Breast epithelium (tissue), 4 donors: ENCODE data around the gene HNF4A. TPM values are rescaled to one million over a fixed set of nuclear protein-coding genes. Genes with fewer than 3 reads are reported as not detected.

Experiments
- DNase-seq, 2 donors: peaks; one replicate each; pipeline ENCODE4 v3.0.0-alpha.2; 2019; ENCODE audit warnings: low spot score in 2 of 2
- H3K27ac ChIP-seq, 2 donors: fragments of 200-600 bp; sonication (generic) in 1 of 2; one replicate each; pipeline ENCODE4 v1.5.1; 2016 to 2019; ENCODE audit warnings: mild to moderate bottlenecking in 1 of 2
- H3K27me3 ChIP-seq, 2 donors: fragments of 200-600 bp; sonication (generic) in 1 of 2; one replicate each; pipeline versions ENCODE4 v1.5.1 to v1.6.0; 2017 to 2019; ENCODE audit warnings: control low read depth in 1 of 2, mild to moderate bottlenecking in 1 of 2
- H3K36me3 ChIP-seq: fragments of 200-600 bp; one replicate; pipeline ENCODE4 v1.5.1; 2019
- H3K4me1 ChIP-seq, 2 donors: fragments of 200-600 bp; sonication (generic); one replicate each; pipeline ENCODE4 v1.5.1; 2016 to 2019; ENCODE audit warnings: control low read depth in 1 of 2
- H3K4me3 ChIP-seq, 3 donors: fragments of 200-600 bp; sonication (generic); 1 replicate in 2 of 3; 2 replicates in 1 of 3; pipeline ENCODE4 v1.5.1; 2016 to 2019; ENCODE audit warnings: mild to moderate bottlenecking in 3 of 3, moderate library complexity in 2 of 3
- H3K9me3 ChIP-seq, 2 donors: fragments of 200-600 bp; sonication (generic) in 1 of 2; one replicate each; pipeline ENCODE4 v1.5.1; 2016 to 2019; ENCODE audit warnings: control low read depth in 1 of 2
- CTCF ChIP-seq, 3 donors: fragments of 450-650 bp; IDR thresholded peaks; one replicate each; pipeline ENCODE4 v1.5.1; 2016 to 2017; ENCODE audit warnings: antibody characterized with exemption in 3 of 3, mild to moderate bottlenecking in 3 of 3, moderate library complexity in 3 of 3
- POLR2A ChIP-seq: fragments of 450-650 bp; IDR thresholded peaks from one replicate; pipeline ENCODE4 v1.6.1; 2016; ENCODE audit warnings: antibody characterized with exemption, mild to moderate bottlenecking, moderate library complexity
- POLR2AphosphoS5 ChIP-seq, 3 donors: sonication (generic); formaldehyde crosslinking; IDR thresholded peaks; one replicate each; pipeline ENCODE4 v1.6.1; 2017; ENCODE audit warnings: antibody characterized with exemption in 3 of 3
- intact Hi-C: fragments of 100-400 bp; cut with DNase I; formaldehyde crosslinking; loops from one replicate; pipeline ENCODE4 v1.15.1; 2023; ENCODE audit warnings: low total_unique reads
- total RNA-seq, 3 donors: library from RNA; depleted of rRNA; stranded (reverse); fragments of >200 nt; gene quantifications; one replicate each; pipeline ENCODE4 v1.1.0, GENCODE V29; 2016

The HNF4A gene
- total RNA-seq, 3 donors from 2014 or later: 1.6 TPM; not detected in 2

GRCh38 chr20:44431502-44432234, 76.2 kb downstream of the HNF4A start:
- no peaks in the 10 kb centered on the region for H3K27me3 ChIP-seq
- intact Hi-C loops: no loop called here
- H3K4me3 ChIP-seq: no peak overlapping the region
- no peak for DNase-seq
- TF ChIP-seq POLR2AphosphoS5 (IDR thresholded peaks at IDR 0.05): no peak
- TF ChIP-seq POLR2A: no peak
- no peak for TF ChIP-seq CTCF (IDR thresholded peaks at IDR 0.05)
- no peaks in the 10 kb centered on the region for H3K4me1 ChIP-seq
- H3K9me3 ChIP-seq: no peaks in the 10 kb centered on the region
- no peak overlapping the region for H3K27ac ChIP-seq
- H3K36me3 ChIP-seq: no peaks in the 10 kb centered on the region

- H3K4me3 ChIP-seq: no peak overlapping the region
Measured at GRCh38 chr20:44432618-44433577, 77.4 kb downstream of the HNF4A start.

GRCh38 chr20:44433751-44434538, 78.4 kb downstream of the HNF4A start:
- intact Hi-C loops: no loop called here
- no peak overlapping the region for H3K4me3 ChIP-seq
- H3K4me1 ChIP-seq: no peaks in the 10 kb centered on the region
- H3K9me3 ChIP-seq: no peaks in the 10 kb centered on the region
- H3K27me3 ChIP-seq: no peaks in the 10 kb centered on the region
- no peak overlapping the region for H3K27ac ChIP-seq
- no peak for DNase-seq
- H3K36me3 ChIP-seq: no peaks in the 10 kb centered on the region
- TF ChIP-seq POLR2A: no peak
- TF ChIP-seq POLR2AphosphoS5 (IDR thresholded peaks at IDR 0.05): no peak
- no peak for TF ChIP-seq CTCF (IDR thresholded peaks at IDR 0.05)

More at GRCh38 chr20:44432618-44433577, 77.4 kb downstream of the HNF4A start:
- H3K4me1 ChIP-seq: no peaks in the 10 kb centered on the region
- H3K36me3 ChIP-seq: no peaks in the 10 kb centered on the region
- no peaks in the 10 kb centered on the region for H3K27me3 ChIP-seq
- intact Hi-C loops: no loop called here
- TF ChIP-seq CTCF (IDR thresholded peaks at IDR 0.05): no peak
- no peak for TF ChIP-seq POLR2A
- TF ChIP-seq POLR2AphosphoS5 (IDR thresholded peaks at IDR 0.05): no peak
- no peaks in the 10 kb centered on the region for H3K9me3 ChIP-seq
- H3K27ac ChIP-seq: no peak overlapping the region
- DNase-seq: no peak

- H3K36me3 ChIP-seq: no peaks in the 10 kb centered on the region
- H3K9me3 ChIP-seq: no peaks in the 10 kb centered on the region
- no peak for DNase-seq
- TF ChIP-seq POLR2AphosphoS5 (IDR thresholded peaks at IDR 0.05) (no peak), POLR2A (no peak), CTCF (IDR thresholded peaks at IDR 0.05) (no peak)
- intact Hi-C loops: no loop called here
- H3K27ac ChIP-seq: no peak overlapping the region
- H3K4me1 ChIP-seq: no peaks in the 10 kb centered on the region
- no peaks in the 10 kb centered on the region for H3K27me3 ChIP-seq
- no peak overlapping the region for H3K4me3 ChIP-seq
Measured at GRCh38 chr20:44435630-44436335, 80.3 kb downstream of the HNF4A start.
